GM12872 (cell line): Measurements from ENCODE around the gene ALDOA.

ENCODE experiments used
- CTCF ChIP-seq: IDR thresholded peaks from 3 replicates; pipeline ENCODE4 v1.5.1; 2011; ENCODE audit warnings: low read depth, mild to moderate bottlenecking, low read length, moderate library complexity; ENCODE audit not compliant: insufficient read depth

The ALDOA gene

GRCh38 chr16:30090610-30091331 is 25.2 kb downstream of the ALDOA start:
- TF ChIP-seq CTCF = no peak

DNA sequence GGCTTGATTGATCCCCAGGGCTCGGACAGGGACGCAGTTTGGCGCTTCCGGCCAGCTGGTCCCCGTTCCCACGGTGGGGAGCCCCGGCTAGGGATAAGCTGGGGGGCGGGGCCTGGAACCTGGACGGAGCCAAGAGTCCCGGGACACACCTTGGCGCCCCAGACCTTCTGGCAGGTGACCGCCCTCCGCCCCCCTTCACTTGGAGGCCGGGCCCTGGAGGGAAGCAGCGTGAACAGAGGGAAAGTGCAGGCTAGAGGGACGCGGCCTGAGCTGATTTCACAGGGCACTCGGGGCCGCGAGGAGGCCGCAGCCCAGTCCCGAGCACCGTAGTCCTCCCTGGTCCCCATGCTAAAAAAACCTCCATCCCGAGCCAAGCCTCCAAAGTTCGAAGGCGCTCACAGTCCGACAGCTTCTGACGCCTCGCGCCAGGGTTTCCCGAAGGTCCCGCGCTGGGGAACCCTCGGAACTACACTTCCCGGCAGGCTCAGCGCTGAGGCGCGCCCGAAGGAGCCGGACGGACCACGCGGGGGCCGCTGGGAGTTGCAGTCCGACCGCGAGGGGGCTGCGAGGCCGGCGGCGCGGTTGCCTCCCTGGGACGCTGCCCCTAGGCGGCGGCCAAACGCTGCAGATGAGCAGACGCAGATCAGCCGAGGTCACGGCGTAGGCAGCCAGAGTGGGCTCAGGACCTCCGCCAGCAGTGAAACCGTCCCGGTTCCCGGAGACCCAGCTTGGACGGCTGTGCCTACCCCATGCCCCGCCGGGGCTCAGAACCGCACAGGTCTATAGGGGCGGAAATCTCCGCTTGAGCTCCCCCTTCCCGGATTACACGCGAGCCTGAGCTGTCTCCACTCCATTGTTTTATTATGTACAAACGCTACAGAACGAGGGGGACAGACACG is 26.2 kb downstream of the ALDOA start, which contains the start of gene TBX6:
Gene TBX6 (minus strand): TSS at position 451 of the 899 bp plus-strand sequence. CDS start 731 bp downstream, outside the sequence.
- peak; percentile 83 for TF ChIP-seq CTCF

DNA sequence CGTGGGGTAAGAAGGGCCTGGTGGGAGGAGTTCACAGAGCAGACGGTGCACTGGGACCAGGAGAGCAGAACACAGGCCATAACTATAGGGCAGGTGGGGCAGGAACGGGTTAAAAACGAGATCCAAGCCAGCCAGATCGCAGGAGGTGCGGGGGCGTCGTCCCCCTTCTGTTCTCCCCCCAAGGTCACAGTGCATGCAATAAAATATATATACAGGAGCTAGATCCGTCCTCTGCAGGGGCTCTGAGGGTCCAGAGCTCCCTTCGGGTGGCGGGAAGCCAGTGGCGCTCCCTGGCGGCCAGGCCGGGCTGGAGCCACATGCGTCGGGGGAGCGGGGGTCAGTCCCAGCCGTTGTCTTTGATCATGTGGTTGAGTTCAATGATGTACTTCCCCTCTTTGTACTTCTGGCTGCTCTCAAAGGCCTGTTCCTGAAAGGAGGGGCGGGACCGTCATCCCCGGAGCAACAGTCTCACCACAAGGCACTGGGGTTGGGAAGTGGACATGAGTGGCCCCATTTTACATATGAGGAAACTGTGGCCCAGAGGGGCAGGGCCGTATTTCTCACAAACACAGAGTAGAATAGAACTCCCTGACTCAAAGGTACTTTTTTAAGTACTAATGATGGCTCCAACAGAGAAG is 26.9 kb downstream of the ALDOA start:
- TF ChIP-seq CTCF = peak; percentile 92

- TF ChIP-seq CTCF = no peak
These were observed 29.1 kb downstream of the ALDOA start for GRCh38 chr16:30094541-30095165.

GRCh38 chr16:30095166-30096078 is 29.9 kb downstream of the ALDOA start:
- TF ChIP-seq CTCF = no peak

DNA sequence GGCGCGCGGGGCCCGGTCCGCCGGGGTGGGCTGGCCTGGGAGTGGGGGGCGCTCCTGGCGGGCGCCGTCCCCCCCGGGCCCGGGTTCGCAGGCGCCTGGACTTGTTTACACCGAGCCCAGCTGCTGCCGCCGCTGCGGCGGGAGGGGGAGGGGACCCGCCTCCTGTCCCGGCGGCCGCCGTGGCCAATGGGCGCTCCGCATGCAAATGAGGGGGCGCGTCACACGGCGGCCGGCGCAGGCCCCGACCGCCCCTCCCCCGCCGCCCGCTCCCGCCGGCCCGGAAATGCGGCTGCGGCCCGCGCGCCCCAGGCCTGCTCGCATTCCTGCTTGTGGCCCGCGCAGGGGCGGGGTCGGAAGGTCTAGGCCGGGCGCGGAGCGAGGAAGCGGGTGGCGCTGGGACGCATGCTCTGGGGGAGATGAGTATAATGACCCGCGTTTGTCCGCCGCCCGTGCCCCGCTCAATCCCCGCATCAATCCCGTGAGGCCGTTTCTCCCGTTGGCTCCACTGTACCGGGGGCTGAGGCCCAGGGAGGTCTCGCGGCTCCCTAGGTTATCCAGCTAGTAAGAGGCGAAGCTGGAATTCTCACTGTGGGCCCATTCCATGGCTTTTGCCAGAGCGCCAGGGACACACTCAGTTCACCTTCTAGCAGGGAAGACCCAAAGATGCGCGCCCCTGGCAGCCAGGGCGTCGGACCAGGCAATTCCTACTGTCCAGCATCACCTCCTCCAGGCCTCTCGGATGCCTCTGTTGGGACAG is 30.7 kb downstream of the ALDOA start, which contains the start of gene YPEL3:
Gene YPEL3 (minus strand): TSS at position 109 of the 757 bp plus-strand sequence. CDS start 731 bp downstream, outside the sequence.
- TF ChIP-seq CTCF = no peak
